GM18517 (cell line): ENCODE measurements around the gene TMEM161B.
"Not testable (repeated sequence)": the region's sequence is repeated elsewhere in the genome, so short reads cannot be mapped to it uniquely, and the experiment has no call there.

ENCODE experiments used
- ATAC-seq: cut with Tn5 transposase; IDR thresholded peaks from one replicate; pipeline ENCODE4 v1.9.1; 2021; ENCODE audit warnings: mild to moderate bottlenecking, moderate library complexity; ENCODE audit not compliant: unreplicated experiment

The TMEM161B gene

DNA sequence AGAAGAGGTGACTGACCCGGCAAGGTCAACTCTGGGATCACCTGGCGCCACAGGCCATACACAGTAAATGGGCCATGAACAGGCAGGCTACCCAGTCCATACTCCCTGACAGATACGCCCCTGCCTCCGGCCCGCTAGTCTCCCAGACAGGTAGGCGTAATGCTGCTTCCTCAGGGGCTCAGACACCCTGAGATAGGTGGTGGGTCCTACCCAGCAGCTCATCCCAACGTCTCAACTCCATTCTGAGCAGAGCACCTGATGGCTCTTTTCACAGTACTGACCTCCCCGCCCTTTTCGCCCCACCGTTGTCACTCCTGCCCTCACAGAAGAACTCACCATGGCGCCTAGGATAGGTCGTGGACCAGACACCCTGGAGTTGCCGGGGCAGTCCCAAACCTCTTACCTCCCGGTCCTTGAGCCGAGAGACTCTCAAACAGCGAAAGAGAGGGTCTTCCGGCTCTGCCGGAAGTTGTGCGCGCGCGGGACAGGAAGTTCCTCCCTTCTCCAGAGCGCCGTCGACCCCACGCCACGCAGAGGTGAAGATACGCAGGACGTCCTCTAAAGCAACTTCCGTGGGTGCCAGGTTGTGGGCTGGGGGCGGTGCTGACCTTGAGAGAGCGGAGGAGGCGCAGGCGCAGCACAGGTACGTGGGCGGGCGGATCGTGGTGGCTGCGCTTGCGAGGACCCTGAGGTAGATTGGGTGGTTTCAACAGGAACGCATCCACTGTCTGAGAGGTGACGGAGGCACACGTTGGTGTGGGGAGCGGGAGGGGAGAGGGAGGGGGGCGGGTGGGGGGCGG lies at the start of gene TMEM161B:
Gene TMEM161B, minus strand, starts transcription at position 461 of the 800 bp plus-strand sequence. Its CDS starts 122 bp downstream, at position 339.
- peak; percentile 99 for ATAC-seq

DNA sequence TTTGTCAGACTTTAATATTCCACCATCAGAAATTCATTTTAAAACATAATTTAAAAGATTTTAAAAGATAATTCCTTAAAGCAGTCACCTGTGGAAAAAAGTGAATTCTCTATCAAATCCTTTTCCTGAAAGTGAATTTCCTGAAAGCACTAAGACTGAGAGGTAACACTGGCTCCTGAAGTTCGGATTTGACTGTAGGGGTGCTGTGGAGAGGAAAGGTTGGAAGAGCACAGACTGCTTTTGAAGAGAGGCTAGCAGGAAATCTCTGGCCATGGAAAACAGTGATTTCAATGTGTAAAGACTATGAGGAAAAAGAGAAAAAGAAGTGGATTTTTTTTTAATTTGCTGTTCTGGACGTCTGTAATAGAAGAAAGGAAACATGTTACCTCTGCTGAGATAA lies 35.7 kb upstream of the TMEM161B start:
- ATAC-seq: no peak

DNA sequence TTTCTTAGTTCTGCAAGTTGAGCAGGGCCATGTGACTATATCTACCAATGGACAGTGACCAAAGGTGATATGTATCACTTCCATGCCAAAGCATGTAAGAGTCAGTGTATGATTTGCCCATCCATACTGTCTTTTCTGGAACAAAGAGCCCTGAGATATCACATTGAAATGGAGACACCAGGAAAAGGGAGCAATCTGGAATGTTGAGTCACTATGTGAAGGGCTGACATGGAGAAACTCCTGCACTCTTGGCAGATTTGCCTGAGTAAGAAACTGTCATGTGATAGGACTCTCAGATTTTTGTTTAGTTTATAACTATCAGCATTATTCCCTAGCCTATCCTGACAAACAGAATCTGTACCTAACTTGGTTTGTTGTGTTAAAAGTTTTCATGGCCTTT lies 29.8 kb upstream of the TMEM161B start:
- ATAC-seq: no peak

DNA sequence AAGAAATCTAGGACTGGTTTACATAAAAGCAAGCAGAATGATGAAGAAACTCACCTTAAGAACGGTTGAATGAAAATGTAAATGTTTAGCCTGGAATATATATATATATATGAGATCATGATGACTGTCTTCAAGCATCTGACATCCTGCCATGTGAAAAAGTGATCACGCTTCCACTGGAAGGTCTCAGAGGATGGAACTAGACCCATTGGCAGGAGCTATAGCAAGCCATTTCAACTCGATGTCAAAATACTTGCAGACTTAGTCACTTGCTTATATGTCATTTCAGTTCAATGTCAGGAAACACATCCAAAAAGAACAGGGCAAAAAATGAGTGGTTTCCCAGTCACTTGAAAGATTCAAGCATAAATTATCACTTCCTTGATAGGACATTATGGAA lies 22.2 kb upstream of the TMEM161B start:
- ATAC-seq: no peak

DNA sequence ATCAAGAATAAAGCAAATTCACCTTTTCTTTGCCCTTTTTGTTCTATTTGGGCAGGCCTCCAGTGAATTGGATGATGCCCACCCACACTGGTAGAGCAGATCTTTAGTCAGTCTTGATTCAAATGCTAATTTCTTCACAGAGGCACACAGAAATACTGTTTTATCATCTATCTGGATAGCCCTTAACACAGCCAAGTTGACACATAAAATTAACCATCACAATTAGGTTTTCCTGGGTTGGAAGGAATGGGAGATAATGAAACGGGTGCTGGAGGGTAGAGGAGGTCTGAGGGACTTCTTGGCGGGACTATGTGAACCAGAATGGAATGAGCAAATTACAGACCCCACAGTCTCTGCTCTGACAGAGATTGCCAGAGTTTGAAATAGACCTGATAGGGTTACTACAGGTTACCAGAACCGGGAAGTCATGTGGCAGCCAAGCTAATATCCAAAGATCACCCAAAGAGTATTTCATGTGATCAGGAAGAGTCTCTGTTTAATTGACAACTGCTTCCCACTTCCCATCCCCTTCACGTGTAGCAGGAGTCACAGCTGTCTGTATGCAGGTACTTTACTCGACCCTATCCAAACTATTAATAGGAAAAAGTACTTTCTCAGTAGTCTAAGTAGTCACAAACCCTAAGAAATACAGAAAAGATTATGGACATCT lies 20.0 kb upstream of the TMEM161B start:
- no peak for ATAC-seq

DNA sequence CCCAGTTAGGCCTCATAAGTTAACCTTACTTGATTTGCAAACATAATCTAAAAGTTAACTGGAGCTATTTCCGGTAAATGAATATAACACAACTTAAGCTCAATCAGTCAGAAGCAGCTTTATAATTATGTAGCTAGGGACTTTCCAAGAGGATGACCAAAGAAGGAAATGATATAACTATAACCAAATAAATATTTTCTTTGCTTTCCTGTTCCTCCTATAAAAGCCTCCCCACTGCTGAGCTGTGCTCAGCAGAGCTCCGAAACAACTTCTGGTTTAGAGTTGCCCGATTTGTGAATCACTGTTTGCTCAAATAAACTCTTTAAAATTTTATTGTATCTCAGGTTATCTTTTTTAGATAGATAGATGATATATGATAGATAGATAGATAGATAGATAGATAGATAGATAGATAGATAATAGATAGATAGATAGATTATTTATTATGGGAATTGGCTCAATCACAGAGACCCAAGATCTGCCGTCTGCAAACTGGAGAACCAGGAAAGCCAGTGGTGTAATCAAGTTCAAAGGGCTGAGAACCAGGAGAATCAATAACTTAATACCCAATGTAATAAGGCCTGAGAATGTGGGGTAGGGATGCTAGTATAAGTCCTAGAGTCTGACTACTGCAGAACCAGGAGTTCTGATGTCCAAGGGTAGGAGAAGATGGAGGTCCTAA lies 19.3 kb upstream of the TMEM161B start:
- ATAC-seq: no peak

DNA sequence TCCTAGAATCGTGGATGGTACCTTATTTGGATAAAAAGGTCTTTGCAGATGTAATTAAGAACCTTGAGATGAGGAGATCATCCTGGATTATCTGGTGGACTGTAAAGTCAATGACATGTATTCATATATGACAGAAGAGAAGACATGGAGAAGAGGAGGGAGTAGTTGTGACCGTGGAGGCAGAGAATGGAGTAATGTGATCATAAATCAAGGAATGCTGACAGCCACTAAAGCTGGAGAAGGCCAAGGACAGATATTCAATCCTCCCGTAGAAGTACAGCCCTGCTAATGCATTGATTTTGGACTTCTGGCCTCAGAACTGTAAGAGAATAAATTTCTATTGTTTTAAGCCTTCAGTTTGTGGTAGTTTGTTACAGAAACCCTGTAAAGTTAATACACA lies 18.7 kb upstream of the TMEM161B start:
- ATAC-seq: no peak

DNA sequence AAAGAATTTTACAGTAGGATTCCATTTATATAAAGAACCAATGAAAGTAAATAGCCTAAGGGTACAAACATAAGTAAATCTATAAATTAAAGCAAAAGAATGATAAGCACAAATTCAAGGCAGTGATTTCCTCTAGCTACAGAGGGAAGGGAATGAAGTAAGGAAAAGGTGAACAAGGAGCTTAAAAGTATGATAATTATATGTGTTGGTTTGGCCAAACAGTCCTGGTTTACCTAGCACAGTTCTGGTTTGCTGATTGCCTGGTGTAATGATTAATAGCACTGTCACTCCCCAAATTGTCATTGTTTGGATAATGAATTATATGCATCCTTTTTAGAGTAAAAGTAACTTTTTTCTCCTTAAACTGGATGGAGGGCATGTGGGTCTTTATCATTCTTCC lies 15.0 kb upstream of the TMEM161B start:
- no peak for ATAC-seq

DNA sequence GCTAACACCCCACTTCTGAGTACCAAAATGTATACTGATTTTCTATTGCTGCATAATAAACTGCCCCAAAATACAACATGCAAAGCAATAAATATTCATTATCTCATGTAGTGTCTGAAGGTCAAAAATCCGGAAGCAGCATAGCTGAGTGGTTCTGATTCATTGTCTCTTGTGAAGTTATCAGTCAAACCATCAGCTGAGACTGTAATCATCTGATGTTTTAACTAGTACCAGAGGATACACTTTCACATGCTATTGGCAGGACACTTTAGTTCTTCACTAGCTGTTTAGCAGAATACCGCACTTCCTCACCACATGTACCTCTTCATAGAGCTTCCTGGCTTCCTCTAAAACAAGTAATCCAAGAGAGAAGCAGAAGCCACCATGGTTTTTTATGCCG lies 12.7 kb upstream of the TMEM161B start:
- ATAC-seq: no peak

DNA sequence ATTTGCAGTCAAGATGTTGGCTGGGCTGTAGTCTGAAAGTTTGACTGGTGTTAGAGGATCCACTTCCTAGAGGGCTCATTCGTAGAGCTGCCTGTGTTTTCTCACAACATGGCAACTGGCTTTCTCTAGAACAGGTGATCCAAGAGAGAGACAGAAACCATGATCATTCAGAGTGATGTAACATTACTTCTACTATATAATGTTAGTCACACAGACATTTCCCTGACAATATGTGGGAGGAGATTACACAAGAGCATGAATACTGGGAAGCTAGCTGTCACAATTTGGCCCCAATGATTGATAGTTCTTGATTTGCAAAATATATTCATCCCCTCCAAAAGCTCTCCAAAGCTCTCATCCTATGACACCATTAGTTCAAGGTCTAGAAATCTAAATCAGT lies 10.9 kb upstream of the TMEM161B start:
- no peak for ATAC-seq

DNA sequence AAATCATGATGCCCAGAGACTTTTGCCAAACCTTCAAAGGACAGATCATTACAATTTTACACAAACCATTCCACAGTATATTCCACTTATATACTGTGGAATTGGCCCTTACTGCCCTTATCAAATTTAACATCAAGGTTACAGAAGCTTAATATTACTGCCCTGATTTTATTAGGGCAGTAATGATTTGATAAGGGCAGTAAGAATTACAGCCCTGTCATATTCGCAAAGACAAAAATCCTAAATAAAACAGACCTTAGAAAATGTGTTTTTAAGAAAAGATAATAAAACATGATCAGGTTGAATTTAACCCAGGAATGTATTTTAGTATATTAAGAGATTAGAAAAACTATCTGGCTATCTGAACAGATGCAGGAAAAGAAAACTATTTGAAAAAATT lies 7.7 kb upstream of the TMEM161B start:
- no peak for ATAC-seq

DNA sequence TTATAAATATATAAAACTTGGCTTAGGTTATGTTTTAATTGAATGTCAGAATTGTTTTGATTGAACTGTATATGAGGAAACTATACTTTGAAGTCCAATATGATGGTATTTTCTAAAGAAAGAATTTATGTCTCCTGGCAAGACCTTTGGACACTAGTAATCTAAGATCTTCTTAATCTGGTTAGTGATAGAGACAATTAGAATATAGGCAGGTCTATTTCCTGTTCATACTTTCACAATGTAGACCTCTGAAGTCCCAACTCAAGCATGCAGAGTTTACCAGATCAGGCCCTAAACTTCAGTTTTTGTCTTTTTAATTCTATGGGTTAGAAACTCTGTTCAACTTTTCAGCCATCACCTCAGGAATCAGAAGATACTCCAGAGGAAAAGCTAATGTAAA lies 6.9 kb upstream of the TMEM161B start:
- no peak for ATAC-seq

DNA sequence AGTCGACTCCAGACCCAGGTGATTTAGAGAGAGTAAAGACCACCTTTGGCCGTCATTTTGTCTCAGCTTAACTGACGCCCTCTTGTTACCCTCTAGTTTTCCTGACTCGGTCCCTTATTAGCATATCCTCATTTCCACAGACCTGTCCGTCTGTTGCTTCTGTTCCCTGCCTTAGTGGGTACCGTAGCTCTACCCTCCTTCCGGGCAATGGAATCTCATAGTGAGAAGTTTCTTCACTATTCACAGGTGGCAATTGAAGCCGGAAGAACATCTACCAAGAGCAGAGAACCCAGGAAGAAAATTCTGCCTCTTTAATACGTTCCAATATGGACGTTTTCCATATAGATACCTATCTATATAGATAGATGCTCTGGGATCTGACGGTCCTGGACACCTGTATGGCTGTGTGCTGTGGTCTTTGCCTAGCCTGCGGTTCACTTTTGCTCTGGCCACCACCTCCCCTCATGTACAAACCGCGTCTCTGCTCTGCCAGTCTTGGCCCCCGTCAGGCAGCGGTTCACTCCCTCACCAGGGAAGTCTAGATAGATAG lies 652 bp upstream of the TMEM161B start:
- ATAC-seq: peak; percentile 19

DNA sequence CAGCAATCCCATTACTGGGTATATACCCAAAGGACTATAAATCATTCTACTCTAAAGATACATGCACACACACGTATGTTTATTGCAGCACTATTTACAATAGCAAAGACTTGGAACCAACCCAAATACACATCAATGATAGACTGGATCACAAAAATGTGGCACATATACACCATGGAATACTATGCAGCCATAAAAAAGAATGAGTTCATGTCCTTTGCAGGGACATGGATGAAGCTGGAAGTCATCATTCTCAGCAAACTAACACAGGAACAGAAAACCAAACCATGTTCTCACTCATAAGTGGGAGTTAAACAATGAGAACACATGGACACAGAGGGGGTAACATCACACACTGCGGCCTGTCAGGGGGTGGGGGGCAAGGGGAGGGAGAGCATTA lies 4.1 kb downstream of the TMEM161B start:
- not testable (repeated sequence) for ATAC-seq

DNA sequence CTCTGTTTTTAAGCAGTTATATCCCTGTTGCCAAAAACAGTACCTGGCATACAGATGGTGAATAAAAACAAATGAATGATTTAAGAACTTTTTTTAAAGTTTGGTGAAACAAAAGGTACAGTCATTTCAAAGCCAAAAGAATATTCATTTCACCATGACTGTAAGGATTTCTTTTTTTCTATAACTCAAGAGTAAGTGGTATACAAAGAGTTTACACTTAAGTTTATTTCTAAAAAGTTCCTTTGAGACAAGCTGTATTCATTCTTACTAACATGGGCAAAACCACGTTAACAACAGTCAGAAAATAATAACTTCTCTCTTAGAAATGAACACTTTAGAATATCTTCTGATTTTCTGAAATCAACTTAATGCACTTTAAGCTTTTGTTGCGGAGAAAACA lies 5.3 kb downstream of the TMEM161B start:
- ATAC-seq: no peak

DNA sequence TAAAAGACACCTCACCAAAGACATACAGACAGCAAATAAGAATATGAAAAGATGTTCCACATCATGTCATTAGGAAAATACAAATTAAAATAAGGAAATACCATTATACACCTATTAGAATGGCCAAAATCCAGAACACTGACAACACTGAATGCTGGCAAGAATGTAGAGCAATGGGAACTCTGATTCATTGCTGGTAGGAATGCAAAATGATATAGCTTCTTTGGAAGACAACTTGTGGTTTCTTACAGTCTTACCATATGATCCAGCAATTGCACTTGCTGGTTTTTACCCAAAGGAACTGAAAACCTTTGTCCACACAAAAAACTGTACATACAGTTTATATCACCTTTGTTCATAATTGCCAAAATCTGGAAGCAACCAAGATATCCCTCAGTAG lies 6.5 kb downstream of the TMEM161B start:
- no peak for ATAC-seq

DNA sequence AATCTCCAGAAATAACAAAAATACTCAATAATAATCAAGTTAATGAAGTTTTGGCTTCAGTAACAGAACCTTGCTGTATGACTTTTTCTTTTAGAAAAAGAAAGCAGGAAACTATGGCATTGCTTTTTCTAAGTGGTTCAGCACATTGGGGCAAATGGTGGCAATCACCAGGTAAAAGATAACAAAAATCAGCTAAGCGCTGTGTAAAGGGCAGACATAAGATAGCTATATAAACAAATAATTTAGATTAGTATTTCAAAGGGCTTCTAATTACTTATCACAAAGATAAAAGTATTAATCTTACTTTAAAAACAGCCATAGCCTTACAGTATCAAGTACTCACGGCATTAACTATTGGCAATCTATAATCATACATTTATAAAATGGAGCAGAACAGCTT lies 10.0 kb downstream of the TMEM161B start:
- no peak for ATAC-seq

DNA sequence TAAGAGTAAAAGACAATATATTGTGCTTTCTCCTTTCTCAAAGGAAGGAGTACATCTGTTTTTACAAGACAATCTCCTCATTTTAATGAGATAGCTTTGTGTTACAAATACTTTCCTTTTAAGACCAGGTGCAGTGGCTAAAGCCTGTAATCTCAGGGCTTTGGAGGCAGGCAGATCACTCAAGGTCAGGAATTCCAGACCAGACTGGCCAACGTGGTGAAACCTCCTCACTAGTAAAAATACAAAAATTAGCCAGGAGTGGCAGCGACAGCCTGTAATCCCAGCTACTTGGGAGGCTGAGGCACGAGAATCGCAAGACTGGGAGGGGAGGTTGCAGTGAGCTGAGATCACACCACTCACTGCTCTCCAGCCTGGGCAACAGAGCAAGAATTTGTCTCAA lies 11.8 kb downstream of the TMEM161B start:
- no peak for ATAC-seq

DNA sequence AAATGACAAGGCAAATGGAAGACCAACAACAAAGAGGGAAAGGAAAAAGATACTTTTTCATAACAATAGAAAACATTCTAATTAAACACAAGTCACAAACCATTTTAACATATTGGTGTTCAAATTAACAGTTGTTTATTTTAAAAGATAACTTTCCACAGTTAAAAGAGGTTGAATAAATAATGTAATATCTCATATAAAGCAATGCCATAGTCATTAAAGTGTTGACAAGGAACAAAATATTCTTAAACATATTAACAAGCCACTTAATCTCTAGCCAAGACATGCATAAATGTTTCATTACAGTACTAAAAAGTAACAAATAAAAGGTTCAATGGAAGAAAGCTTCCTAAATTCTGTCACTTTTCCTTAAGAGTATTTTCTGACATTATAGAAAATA lies 12.6 kb downstream of the TMEM161B start:
- no peak for ATAC-seq

DNA sequence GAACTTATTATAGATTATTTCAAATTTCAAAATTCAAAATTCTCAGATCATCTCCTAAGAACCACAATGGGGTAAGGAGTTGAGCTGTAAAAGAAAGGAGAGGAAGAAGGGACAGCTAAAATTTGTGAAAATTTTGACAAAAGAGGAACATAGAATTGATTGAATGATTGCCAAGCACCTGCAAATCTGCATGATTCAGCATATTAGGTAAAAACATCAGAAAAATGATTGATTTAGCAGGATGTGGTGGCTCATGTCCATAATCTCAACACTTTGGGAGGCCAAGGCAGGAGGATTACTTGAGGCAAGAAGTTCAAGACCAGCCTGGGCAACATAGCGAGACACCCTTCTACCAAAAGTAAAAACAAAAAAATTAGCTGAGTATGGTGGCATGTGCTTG lies 14.3 kb downstream of the TMEM161B start:
- ATAC-seq: no peak

DNA sequence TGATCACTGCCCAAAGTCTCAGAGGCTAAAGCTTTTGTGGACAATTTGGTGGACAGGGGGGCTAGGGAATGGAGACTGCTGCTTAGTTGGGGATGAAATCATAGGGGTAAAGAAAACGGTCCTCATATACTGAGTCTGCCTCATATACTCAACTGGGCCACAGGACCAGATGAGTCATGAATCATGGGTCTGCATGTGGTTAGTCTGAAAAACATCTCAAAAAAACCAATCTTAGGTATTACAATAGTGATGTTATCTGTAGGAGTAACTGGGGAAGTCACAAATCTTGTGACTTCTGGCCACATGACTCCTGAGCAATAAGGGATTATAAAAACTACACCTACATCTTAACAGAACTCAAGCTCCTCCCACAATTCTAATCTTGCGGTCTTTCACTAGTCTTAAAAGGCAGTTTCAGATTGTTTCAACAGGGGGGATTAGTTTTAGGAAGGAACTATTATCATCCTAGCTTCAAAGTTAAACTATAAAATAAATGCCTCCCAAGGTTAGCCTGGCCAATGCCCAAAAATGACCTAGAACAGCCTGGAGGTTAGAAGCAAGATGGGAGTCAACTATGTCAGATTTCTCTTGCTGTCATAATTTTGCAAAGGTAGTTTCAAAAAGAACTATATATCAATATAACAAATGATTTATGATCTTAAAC lies 17.5 kb downstream of the TMEM161B start:
- ATAC-seq: no peak
